SH-SY5Y (cell line): Measurements from ENCODE around the gene PGF.

ENCODE experiments used
- GATA2 ChIP-seq: IDR thresholded peaks from 2 replicates; pipeline ENCODE4 v1.6.1; 2011; ENCODE audit warnings: mild to moderate bottlenecking, low read depth, low read length
- GATA3 ChIP-seq: IDR thresholded peaks from 2 replicates; pipeline ENCODE4 v1.6.1; 2011; ENCODE audit warnings: low read depth, mild to moderate bottlenecking, low read length, moderate library complexity

DNA sequence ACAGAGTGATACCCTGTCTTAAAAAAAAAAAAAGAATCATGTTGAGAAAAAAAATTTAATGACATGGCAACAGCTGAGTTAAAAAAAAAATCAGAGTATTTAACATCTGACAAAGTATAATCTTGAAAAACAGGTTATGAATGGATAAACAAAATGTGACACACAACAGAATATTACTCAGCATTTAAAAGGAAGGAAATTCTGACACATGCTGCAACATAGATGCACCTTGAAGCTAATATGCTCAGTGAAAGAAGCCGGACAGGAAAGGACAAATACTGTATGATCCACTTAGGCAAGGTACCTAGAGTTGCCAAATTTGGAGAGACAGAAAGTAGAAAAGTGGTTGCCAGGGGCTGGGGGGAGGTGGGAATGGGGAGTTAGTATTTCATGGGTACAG, 27.9 kb upstream of the PGF start:
- TF ChIP-seq GATA2: no peak
- no peak for TF ChIP-seq GATA3
